K562 (cell line): ENCODE results near the gene BMPER. TPM values are rescaled to one million over a fixed set of nuclear protein-coding genes. Genes with fewer than 3 reads are reported as not detected.

Source experiments
- ATAC-seq: fragments of 200-7000 bp; cut with Tn5 transposase; 3 replicates; pipeline ENCODE4 v1.9.1; 2020; ENCODE audit warnings: moderate library complexity
- BruUV-seq: library from RNA; stranded (reverse); fragments of 400-500 nt; replicated peaks from 2 replicates; lab custom pipeline; 2021; lab: Mats Ljungman, UMichigan
- CTCF ChIA-PET: fragments of 300-600 bp; formaldehyde crosslinking; extraction: SDS; loops from one replicate; lab custom pipeline; 2021; ENCODE audit warnings: low intra/inter-chr PET ratio; lab: Yijun Ruan, JAX
- POLR2A ChIA-PET: fragments of 300-600, 350-650 bp; sonication (Branson Sonifier 250); formaldehyde crosslinking; extraction: SDS; loops from one replicate; lab custom pipeline; 2021; ENCODE audit warnings: antibody characterized with exemption, inconsistent platforms; lab: Yijun Ruan, JAX
- DNase-seq, 4 experiments: peaks; one replicate each; pipeline versions ENCODE4 v3.0.0 to v3.0.0-alpha.2; 2011 to 2018; ENCODE audit warnings: low spot score in 3 of 4, mixed read lengths in 3 of 4; ENCODE audit errors: extremely low read depth in 1 of 4
- FAIRE-seq: peaks from 2 replicates; lab custom pipeline; 2011; peaks lifted over from hg19 to GRCh38; lab: Jason Lieb, UNC
- H2AFZ ChIP-seq: 2 replicates; pipeline ENCODE4 v1.6.0; 2011; ENCODE audit warnings: low read depth, low read length, control low read depth, inconsistent platforms
- H3K27ac ChIP-seq: fragments of 200-600 bp; 3 replicates; pipeline ENCODE4 v1.8.0; 2011; ENCODE audit warnings: low read depth, mild to moderate bottlenecking, control low read depth, inconsistent platforms, low read length, moderate library complexity, mixed read lengths; ENCODE audit errors: extremely low read depth
- H3K27me3 ChIP-seq, 2 experiments: fragments of 300-600 bp in 1 of 2; 2 replicates in 1 of 2; 3 replicates in 1 of 2; pipeline versions ENCODE4 v1.6.0 to v1.8.0; 2011; ENCODE audit warnings: inconsistent platforms in 2 of 2, low read length in 2 of 2, mild to moderate bottlenecking in 1 of 2, mixed read lengths in 1 of 2, moderate library complexity in 1 of 2; ENCODE audit not compliant: control insufficient read depth in 2 of 2, insufficient read depth in 2 of 2
- H3K36me3 ChIP-seq: fragments of 300-600 bp; 3 replicates; pipeline ENCODE4 v1.8.0; 2011; ENCODE audit warnings: mild to moderate bottlenecking, low read length, inconsistent platforms; ENCODE audit not compliant: control insufficient read depth, insufficient read depth
- H3K4me1 ChIP-seq, 2 experiments: fragments of 200-600 bp in 1 of 2; replicated peaks in 1 of 2; 2 replicates in 1 of 2; 3 replicates in 1 of 2; pipeline versions ENCODE4 v1.5.1 to v1.8.0; 2011; ENCODE audit warnings: inconsistent platforms in 2 of 2, low read length in 2 of 2, mild to moderate bottlenecking in 1 of 2, mixed read lengths in 1 of 2, moderate library complexity in 1 of 2; ENCODE audit not compliant: control insufficient read depth in 2 of 2, insufficient read depth in 2 of 2
- H3K4me2 ChIP-seq: 2 replicates; pipeline ENCODE4 v1.6.1; 2011; ENCODE audit warnings: low read length, control low read depth, inconsistent platforms, mixed read lengths; ENCODE audit not compliant: insufficient read depth
- H3K4me3 ChIP-seq: fragments of 200-600 bp; sonication (generic), shearing (Covaris generic); 2 replicates; pipeline ENCODE4 v1.5.1; 2016; ENCODE audit warnings: control low read depth, inconsistent platforms
- H3K79me2 ChIP-seq: fragments of 200-600 bp; 3 replicates; pipeline ENCODE4 v1.8.0; 2011; ENCODE audit warnings: low read length, inconsistent platforms; ENCODE audit not compliant: control insufficient read depth, insufficient read depth
- H3K9ac ChIP-seq, 2 experiments: 2 replicates each; pipeline versions ENCODE4 v1.6.0 to v1.6.1; 2011; ENCODE audit warnings: low read depth in 2 of 2, low read length in 2 of 2, control low read depth in 1 of 2, inconsistent platforms in 1 of 2, mild to moderate bottlenecking in 1 of 2, mixed read lengths in 1 of 2; ENCODE audit not compliant: insufficient read depth in 1 of 2
- H3K9me1 ChIP-seq: one replicate; pipeline ENCODE4 v1.6.0; 2011; ENCODE audit warnings: inconsistent platforms, mild to moderate bottlenecking, low read length, moderate library complexity; ENCODE audit not compliant: control insufficient read depth, insufficient read depth
- H3K9me3 ChIP-seq: replicated peaks from 2 replicates; pipeline ENCODE4 v1.5.1; 2011; ENCODE audit warnings: low read depth, low read length, inconsistent platforms; ENCODE audit not compliant: control insufficient read depth, insufficient read depth
- H4K20me1 ChIP-seq: replicated peaks from 2 replicates; pipeline ENCODE4 v1.6.1; 2011; ENCODE audit warnings: low read length, inconsistent platforms, mixed read lengths; ENCODE audit not compliant: control insufficient read depth, insufficient read depth
- CREB1 ChIP-seq, 2 experiments: sonication (generic) in 1 of 2; formaldehyde crosslinking in 1 of 2; IDR thresholded peaks; 2 replicates each; pipeline versions ENCODE4 v1.6.1 to v1.8.0; 2012 to 2022; ENCODE audit warnings: inconsistent platforms in 1 of 2, mild to moderate bottlenecking in 1 of 2, missing genetic modification reagents in 1 of 2, moderate library complexity in 1 of 2
- FOXK2 ChIP-seq, 2 experiments: fragments of 450-650 bp; IDR thresholded peaks in 1 of 2; conservative IDR thresholded peaks in 1 of 2; 2 replicates each; pipeline ENCODE4 v1.6.1; 2016; ENCODE audit warnings: low read depth in 2 of 2, mild to moderate bottlenecking in 1 of 2
- PREB ChIP-seq: sonication (generic); formaldehyde crosslinking; IDR thresholded peaks from 2 replicates; pipeline ENCODE4 v1.8.1; 2023; ENCODE audit warnings: mild to moderate bottlenecking, missing genetic modification reagents
- RBFOX2 ChIP-seq: fragments of 200-400 bp; formaldehyde crosslinking; IDR thresholded peaks from 2 replicates; pipeline ENCODE4 v1.6.1; 2017; ENCODE audit warnings: low read depth, mild to moderate bottlenecking, low read length, moderate library complexity
- RBM25 ChIP-seq: fragments of 200-400 bp; formaldehyde crosslinking; IDR thresholded peaks from 2 replicates; pipeline ENCODE4 v1.6.1; 2018; ENCODE audit warnings: low read length, low read depth, moderate library complexity; ENCODE audit not compliant: severe bottlenecking
- SIN3A ChIP-seq, 2 experiments: fragments of 150-350 bp in 1 of 2; IDR thresholded peaks; 2 replicates each; pipeline ENCODE4 v1.6.1; 2011 to 2016; ENCODE audit warnings: borderline replicate concordance in 2 of 2, low read depth in 2 of 2, low read length in 2 of 2, mild to moderate bottlenecking in 2 of 2, moderate library complexity in 2 of 2; ENCODE audit not compliant: control insufficient read depth in 1 of 2
- ZFP36 ChIP-seq: fragments of 150-350 bp; IDR thresholded peaks from 2 replicates; pipeline ENCODE4 v1.6.1; 2018; ENCODE audit warnings: low read length, low read depth; ENCODE audit not compliant: partially characterized antibody
- ZNF668 ChIP-seq: fragments of 250-450 bp; sonication (Bioruptor Pico); IDR thresholded peaks from 2 replicates; pipeline ENCODE4 v1.8.0; 2022; ENCODE audit warnings: mild to moderate bottlenecking, inconsistent platforms
- WGBS: fragments of 100-300 bp; shearing (Covaris generic); methylation state at CpG from one replicate; pipeline ENCODE4 v1.1.6; 2016; ENCODE audit warnings: low coverage, mixed read lengths; ENCODE audit not compliant: insufficient coverage; ENCODE audit errors: missing lambda C conversion rate; 5-methylcytosine and 5-hydroxymethylcytosine counted together
- in situ Hi-C: fragments of 300-500 bp; cut with MboI; formaldehyde crosslinking; loops from 4 replicates; pipeline ENCODE4 v1.15.0; 2018; ENCODE audit warnings: inconsistent platforms, mixed read lengths
- intact Hi-C: fragments of 100-400 bp; cut with micrococcal nuclease; formaldehyde crosslinking; loops from 2 replicates; pipeline ENCODE4 v1.14.2; 2022
- polyA plus RNA-seq, 8 experiments: library from polyadenylated mRNA; depleted of rRNA in 4 of 8; stranded (reverse) in 5 of 8; unstranded in 3 of 8; fragments of >200 nt; fragmentation: Nextera tagmentation in 2 of 8; fragmentation: Illumina TruSeq in 1 of 8; extraction: Ambion mirVana in 2 of 8; extraction: Trizol in 1 of 8; gene quantifications; 2 replicates each; pipeline versions ENCODE4 v1.2.1 to v1.2.3, GENCODE V29; 2011 to 2014; ENCODE audit warnings: inconsistent platforms in 1 of 8, missing spikeins in 1 of 8
- total RNA-seq, 7 experiments: library from RNA; depleted of rRNA in 6 of 7; stranded (reverse); fragments of >200 nt in 6 of 7; fragmentation: Illumina TruSeq in 2 of 7; extraction: Trizol in 2 of 7; gene quantifications; 2 replicates each; pipeline versions ENCODE4 v1.2.1 to v1.2.3, GENCODE V29; 2011 to 2021; ENCODE audit warnings: low replicate concordance in 1 of 7
- TF ChIP-seq, protein P1 (sequence below): sonication (generic); formaldehyde crosslinking; IDR thresholded peaks from 2 replicates; pipeline ENCODE4 v1.8.0; 2022; ENCODE audit warnings: missing genetic modification reagents, mild to moderate bottlenecking, borderline replicate concordance

BMPER gene
- total and polyA plus RNA-seq, 9 of the 15 experiments (the other 6 are each of a cell fraction or from before 2014, with no cell fraction given): not detected

GRCh38 chr7:33922820-33923219, 17.5 kb downstream of the BMPER start:
- in situ Hi-C loops (loop anchor here (10.0 kb wide), 1 partner anchor 738 kb away; no protein-coding TSS in a partner anchor), intact Hi-C loops (no loop called here)
- no peaks in the 10 kb centered on the region for H3K4me1 ChIP-seq
- H3K9ac ChIP-seq: no peak overlapping the region
- no peaks in the 10 kb centered on the region for H3K79me2 ChIP-seq
- whole genome bisulfite sequencing: 6% methylated on average over 2 of the region's 2 CpGs
- H2AFZ ChIP-seq: no peak overlapping the region
- POLR2A ChIA-PET: no interaction called here
- CTCF ChIA-PET: no interaction called here
- H3K27ac ChIP-seq: no peak overlapping the region
- BruUV-seq: no TSS peak
- no peak overlapping the region for H3K4me3 ChIP-seq
- H3K4me2 ChIP-seq: no peak overlapping the region
- H3K27me3 ChIP-seq: no peaks in the 10 kb centered on the region
- no peak for ATAC-seq
- H3K9me3 ChIP-seq: no peaks in the 10 kb centered on the region
- H3K36me3 ChIP-seq: no peaks in the 10 kb centered on the region
- H3K9me1 ChIP-seq: no peaks in the 10 kb centered on the region
- TF ChIP-seq FOXK2 (conservative IDR thresholded peaks at IDR 0.05 in 1 of 2, IDR thresholded peaks at IDR 0.05 in 1 of 2; ENCODE audit: low read depth in 2 of 2): no peak
- TF ChIP-seq RBFOX2: no peak
- no peak for TF ChIP-seq PREB (CRISPR knock-in tag)
- TF ChIP-seq CREB1 (IDR thresholded peaks at IDR 0.05): no peak
- TF ChIP-seq CREB1 (CRISPR knock-in tag; IDR thresholded peaks at IDR 0.05): no peak
- no peak for TF ChIP-seq ZFP36
- no peak for TF ChIP-seq ZNF668
- no peak for TF ChIP-seq RBM25
- TF ChIP-seq, protein P1, sequence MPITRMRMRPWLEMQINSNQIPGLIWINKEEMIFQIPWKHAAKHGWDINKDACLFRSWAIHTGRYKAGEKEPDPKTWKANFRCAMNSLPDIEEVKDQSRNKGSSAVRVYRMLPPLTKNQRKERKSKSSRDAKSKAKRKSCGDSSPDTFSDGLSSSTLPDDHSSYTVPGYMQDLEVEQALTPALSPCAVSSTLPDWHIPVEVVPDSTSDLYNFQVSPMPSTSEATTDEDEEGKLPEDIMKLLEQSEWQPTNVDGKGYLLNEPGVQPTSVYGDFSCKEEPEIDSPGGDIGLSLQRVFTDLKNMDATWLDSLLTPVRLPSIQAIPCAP: no peak
- TF ChIP-seq SIN3A (IDR thresholded peaks at IDR 0.05; ENCODE audit: borderline replicate concordance in 2 of 2, control insufficient read depth in 1 of 2, low read depth in 2 of 2, low read length in 2 of 2): no peak
- no peaks in the 10 kb centered on the region for H4K20me1 ChIP-seq
- DNase-seq: no peak
- no peak for FAIRE-seq
